ENCODE measurements around the gene SRC.

Gene SRC

GRCh38 chr20:37408302-37409193 lies 62.6 kb downstream of the SRC start:
- no peak for DNase-seq (ENCODE audit: low read depth in 2 of 2, low spot score in 1 of 2)

- DNase-seq (ENCODE audit: low read depth in 2 of 2, low spot score in 1 of 2): no peak
Measured at GRCh38 chr20:37411408-37412219, 65.7 kb downstream of the SRC start.

- DNase-seq (ENCODE audit: low read depth in 2 of 2, low spot score in 1 of 2): no peak
Measured at GRCh38 chr20:37413023-37413334, 67.0 kb downstream of the SRC start.

- DNase-seq (ENCODE audit: low read depth in 2 of 2, low spot score in 1 of 2): no peak
Measured at GRCh38 chr20:37413379-37413778, 67.4 kb downstream of the SRC start.

DNA sequence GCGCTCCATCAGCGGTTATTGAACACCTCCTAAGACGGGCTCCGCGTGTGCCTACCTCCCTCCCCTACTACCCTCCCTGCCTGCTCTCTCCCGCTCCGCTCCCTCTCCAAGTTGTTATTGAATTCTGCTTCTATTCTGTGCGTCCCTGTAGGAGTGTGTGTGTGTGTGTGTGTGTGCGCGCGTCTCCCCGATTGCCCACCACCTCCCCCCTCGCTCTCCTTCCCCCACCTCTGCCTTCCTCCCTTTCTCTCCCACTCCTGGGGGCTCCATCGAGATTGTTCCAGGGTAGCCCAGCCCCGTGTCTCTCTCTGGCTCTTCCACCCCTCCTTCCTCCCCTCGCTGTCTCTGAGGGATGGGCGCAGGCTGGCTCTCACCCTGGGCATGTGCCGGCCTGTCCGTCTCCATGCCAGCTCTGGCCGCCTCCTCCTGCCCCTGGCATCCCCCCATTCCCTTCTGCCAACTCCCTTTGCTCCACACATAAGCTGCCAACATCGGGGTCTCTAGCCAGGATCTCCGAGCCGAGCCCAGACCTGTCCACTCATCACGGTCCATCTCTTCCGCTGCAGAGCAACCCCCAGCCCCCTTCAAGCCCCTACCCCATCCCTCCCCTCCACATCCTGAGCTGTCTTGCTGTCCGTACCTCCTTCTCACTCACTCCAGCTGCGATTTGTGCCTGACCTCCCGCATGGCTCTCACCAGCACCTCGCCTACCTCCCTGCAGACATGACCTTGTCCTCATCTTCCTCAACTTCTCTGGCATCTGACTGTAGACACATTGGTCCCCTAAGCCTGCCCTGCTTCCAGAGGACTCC lies 68.5 kb downstream of the SRC start:
- no peak for DNase-seq (ENCODE audit: low read depth in 2 of 2, low spot score in 1 of 2)

DNA sequence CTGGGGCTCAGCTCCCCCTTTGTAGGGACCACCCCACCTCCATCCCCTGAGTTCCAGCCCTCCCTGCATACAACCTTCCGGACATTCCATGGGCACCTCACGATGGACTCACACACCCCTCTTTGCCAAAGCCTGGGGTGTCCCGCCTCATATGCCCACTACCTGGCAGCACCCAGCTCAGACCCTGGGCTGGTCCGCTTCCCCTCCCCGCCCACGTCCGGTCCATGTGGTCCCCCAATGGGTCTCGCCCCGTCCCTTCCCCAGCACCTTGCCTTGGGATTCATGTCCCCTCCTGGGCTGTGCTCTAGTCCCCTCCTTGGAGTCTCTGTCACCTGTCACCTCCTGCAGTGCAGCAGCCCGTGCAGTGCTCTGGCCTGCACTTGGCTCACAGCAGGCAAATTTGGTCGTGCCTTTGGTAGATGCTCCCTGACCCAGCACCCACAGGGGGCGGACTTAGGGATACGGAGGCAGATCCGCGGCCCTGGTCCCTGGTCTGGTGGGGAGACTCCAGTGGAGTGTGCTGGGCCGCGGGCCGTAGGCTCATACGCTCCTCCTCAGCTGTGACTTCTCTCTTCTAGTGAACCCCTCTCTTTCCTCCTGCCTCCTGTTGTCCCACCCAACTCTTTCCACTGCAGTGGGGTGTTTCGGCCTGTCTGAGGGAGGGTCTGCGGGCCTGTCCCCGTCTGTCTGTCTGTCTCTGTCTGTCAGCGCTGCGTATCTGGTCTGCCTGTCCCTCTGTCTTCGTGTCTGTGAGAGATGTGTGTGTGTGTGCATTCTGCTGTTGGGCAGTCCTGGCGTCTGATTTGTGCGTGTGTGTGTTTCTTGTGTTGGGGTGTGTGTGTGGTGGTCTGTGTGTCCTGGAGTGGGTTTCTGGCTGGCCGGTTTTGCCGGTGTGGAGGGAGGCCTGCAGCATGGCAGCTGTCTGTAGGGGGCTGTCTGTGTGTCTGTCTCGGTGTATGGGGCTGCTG lies 69.5 kb downstream of the SRC start:
- no peak for DNase-seq (ENCODE audit: low read depth in 2 of 2, low spot score in 1 of 2)

DNA sequence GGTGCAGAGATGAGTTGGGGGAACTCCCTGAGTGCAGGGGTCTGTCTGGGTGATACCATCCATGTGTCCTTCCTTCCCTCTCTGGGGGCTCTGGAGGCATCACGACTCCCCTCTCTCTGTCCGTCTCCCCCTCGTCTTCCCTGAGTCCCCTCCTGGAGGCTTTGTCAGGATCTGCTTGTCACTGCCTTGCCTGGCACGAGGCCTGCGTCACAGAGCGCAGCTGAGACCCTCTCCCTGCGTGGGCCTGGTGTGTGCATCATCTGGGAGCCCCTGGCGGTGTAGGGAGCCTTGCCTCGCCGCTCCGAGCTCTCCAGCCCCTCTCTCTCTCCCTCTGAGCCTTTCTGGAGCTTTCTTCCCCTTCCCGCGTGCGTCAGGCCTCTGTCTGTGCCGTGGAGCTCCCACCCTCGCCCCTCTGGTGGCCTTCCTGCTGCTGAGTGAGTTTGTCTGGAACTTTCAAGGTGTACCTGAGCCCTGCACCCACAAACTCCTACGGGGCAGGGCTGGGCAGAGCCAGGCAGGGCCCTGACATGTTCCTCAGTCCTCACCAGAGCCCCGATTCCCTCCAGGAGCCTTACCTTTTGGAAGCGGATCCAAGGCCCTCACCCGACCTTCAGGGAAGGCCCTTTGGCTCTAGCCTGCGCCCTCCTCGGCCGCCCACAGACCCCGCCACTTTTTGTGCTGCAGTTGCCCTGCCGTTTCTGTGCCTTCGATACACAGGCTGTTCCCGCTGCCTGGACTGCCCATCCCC lies 70.3 kb downstream of the SRC start:
- no peak for DNase-seq (ENCODE audit: low read depth in 2 of 2, low spot score in 1 of 2)

GRCh38 chr20:37416848-37417616 lies 71.1 kb downstream of the SRC start:
- no peak for DNase-seq (ENCODE audit: low read depth in 2 of 2, low spot score in 1 of 2)

- no peak for DNase-seq (ENCODE audit: low read depth in 2 of 2, low spot score in 1 of 2)
Measured at GRCh38 chr20:37417617-37418467, 71.9 kb downstream of the SRC start.

DNA sequence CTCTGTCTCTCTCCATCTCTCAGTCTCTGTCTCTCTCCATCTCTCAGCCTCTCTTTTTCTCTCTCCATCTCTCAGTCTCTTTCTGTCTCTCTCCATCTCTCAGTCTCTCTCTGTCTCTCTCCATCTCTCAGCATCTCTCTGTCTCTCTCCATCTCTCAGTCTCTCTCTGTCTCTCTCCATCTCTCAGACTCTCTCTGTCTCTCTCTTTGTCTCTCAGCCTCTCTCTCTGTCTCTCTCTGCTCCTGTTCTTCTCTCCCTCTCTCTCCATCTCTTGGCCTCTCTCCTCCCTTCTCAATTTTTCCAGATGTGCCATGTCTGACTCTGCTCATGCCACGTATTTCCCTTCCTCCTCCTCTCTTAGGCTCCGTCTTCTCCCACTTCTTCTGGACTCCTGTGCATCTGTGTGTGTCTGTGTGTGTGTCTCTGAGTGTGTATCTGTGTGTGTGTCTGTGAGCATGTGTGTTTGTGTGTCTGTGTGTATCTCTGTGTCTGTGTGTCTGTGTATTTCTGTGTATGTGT lies 72.7 kb downstream of the SRC start:
- DNase-seq (ENCODE audit: low read depth in 2 of 2, low spot score in 1 of 2): no peak

- no peak for DNase-seq (ENCODE audit: low read depth in 2 of 2, low spot score in 1 of 2)
Measured at GRCh38 chr20:37419307-37419706, 73.4 kb downstream of the SRC start.

DNA sequence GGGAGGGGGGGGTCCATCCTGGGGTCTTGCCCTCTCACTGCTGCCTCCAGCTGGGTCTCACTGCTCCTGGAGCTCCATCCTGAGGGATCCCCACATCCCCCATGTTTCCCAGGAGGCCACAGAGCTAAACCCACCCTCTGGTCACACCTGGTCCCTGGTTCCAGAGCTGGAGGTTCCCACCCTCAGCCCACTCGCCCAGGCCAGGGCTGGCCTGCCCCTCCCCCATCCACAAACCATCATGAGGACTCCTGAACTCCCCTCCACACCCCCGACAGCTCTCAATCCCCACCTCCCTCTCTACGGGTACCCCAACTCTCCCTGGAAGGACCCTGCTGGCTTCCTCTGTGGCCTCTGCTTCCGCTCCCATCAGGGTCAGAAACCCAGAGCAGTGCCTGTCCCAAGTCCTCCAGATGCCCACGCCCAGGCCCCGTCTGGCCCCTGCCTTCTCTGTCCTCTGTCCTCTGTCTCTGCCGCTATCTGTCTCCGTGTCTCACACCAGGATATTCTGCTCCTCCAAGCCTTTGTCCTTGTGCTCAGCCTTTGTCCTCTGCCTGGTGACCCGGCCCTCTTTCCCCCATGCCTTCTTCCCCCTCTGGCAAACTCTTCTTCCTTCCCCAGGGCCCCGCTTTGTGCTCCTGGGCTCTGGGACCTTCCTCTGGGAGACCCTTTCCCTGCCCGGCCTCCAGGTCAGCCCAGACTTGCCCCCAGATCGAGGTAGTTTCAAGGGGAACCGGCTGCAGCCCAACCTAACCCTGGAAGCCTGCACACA lies 74.0 kb downstream of the SRC start:
- no peak for DNase-seq (ENCODE audit: low read depth in 2 of 2, low spot score in 1 of 2)

DNA sequence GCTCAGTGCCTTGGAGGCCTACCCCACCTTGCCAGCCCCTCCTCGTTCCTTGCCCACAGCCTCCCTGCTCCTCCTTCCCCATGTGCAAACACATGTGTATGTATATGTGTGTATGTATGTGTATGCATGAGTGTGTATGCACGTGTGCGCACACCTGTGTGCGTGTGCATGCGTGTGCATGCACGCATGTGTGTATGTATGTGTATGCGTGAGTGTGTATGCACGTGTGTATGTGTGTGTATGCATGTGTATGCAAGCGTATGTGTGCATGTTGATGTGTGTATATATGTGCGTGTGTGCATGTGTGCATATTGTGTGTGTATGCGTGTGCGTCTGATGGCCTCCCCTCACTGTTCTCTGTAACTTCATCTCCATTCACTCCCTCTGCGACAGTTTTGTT lies 74.7 kb downstream of the SRC start:
- DNase-seq (ENCODE audit: low read depth in 2 of 2, low spot score in 1 of 2): no peak

GRCh38 chr20:37421060-37421905 lies 75.3 kb downstream of the SRC start:
- DNase-seq (ENCODE audit: low read depth in 2 of 2, low spot score in 1 of 2): no peak

- DNase-seq (ENCODE audit: low read depth in 2 of 2, low spot score in 1 of 2): no peak
Measured at GRCh38 chr20:37421988-37422387, 76.0 kb downstream of the SRC start.

DNA sequence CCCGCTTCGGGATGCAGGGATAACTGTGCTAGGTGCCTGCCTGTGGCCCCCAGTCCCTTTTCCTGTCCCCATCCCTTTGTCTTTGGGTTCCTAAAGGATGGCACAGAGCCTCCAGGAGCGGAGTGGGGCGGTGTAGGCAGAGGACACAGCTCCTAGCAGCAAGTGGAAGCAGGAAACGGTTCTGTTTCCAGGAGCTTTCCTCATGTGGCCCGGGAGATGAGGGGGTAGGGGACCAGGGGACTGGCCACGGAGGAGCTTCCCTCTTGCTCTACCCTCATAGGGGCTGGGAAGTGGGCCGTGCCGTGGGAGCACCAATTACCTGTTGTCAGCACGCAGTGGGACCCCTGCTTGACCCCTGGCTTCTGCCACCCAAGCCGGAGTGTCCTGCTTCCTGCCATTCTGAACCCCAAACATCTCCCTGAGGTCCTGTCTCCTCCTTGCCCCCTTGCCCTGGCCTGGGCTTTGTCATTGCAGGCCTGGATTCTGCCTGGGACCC lies 76.9 kb downstream of the SRC start:
- DNase-seq (ENCODE audit: low read depth in 2 of 2, low spot score in 1 of 2): no peak

All from stimulated activated CD8-positive, alpha-beta memory T cell treated with anti-CD3 and anti-CD28 coated beads, Interleukin-4, amount 100 ng/mL, for 4 hours (primary cell).